HepG2 (cell line): Measurements from ENCODE around the gene PSMB8. TPM values are rescaled to one million over a fixed set of nuclear protein-coding genes. Genes with fewer than 3 reads are reported as not detected.

Source experiments
- ATF4 ChIP-seq, 2 experiments: fragments of 450-650 bp in 1 of 2; sonication (generic) in 1 of 2; formaldehyde crosslinking; IDR thresholded peaks; 2 replicates each; pipeline versions ENCODE4 v1.5.0 to v1.8.0; 2020 to 2022; ENCODE audit warnings: mild to moderate bottlenecking in 1 of 2, missing genetic modification reagents in 1 of 2
- CTCF ChIP-seq: sonication (generic); formaldehyde crosslinking; IDR thresholded peaks from 2 replicates; pipeline ENCODE4 v1.5.0; 2020; ENCODE audit warnings: mild to moderate bottlenecking, missing genetic modification reagents, moderate library complexity
- DDIT3 ChIP-seq: sonication (generic); formaldehyde crosslinking; IDR thresholded peaks from 2 replicates; pipeline ENCODE4 v1.4.0; 2020; ENCODE audit warnings: mild to moderate bottlenecking, missing genetic modification reagents
- EHMT2 ChIP-seq: fragments of 200-600 bp; sonication (generic); IDR thresholded peaks from 2 replicates; pipeline ENCODE4 v1.7.0; 2017; ENCODE audit warnings: antibody characterized with exemption, low read depth, low read length, borderline replicate concordance
- ELF4 ChIP-seq: sonication (generic); formaldehyde crosslinking; IDR thresholded peaks from 2 replicates; pipeline ENCODE4 v1.5.0; 2020; ENCODE audit warnings: missing genetic modification reagents, mild to moderate bottlenecking, moderate library complexity, borderline replicate concordance
- GABPB1 ChIP-seq: IDR thresholded peaks from 2 replicates; pipeline ENCODE4 v1.6.1; 2016; ENCODE audit warnings: mild to moderate bottlenecking, missing genetic modification reagents, moderate library complexity, missing compliant biosample characterization
- IRF9 ChIP-seq: sonication (generic); formaldehyde crosslinking; IDR thresholded peaks from 2 replicates; pipeline ENCODE4 v1.8.0; 2022; ENCODE audit warnings: missing genetic modification reagents, mild to moderate bottlenecking, borderline replicate concordance
- KLF12 ChIP-seq: sonication (generic); formaldehyde crosslinking; IDR thresholded peaks from 2 replicates; pipeline ENCODE4 v1.4.0; 2020; ENCODE audit warnings: missing genetic modification reagents, borderline replicate concordance
- MTF2 ChIP-seq: sonication (generic); formaldehyde crosslinking; IDR thresholded peaks from 2 replicates; pipeline ENCODE4 v1.5.0; 2020; ENCODE audit warnings: missing genetic modification reagents, borderline replicate concordance
- RXRB ChIP-seq: IDR thresholded peaks from 2 replicates; pipeline ENCODE4 v1.6.1; 2016; ENCODE audit warnings: borderline replicate concordance, missing genetic modification reagents, missing compliant biosample characterization
- SIX1 ChIP-seq: sonication (generic); formaldehyde crosslinking; IDR thresholded peaks from 2 replicates; pipeline ENCODE4 v1.4.0; 2020; ENCODE audit warnings: missing genetic modification reagents, borderline replicate concordance
- SNAPC2 ChIP-seq: sonication (generic); formaldehyde crosslinking; IDR thresholded peaks from 2 replicates; pipeline ENCODE4 v1.8.1; 2022; ENCODE audit warnings: mild to moderate bottlenecking, missing genetic modification reagents
- SOX5 ChIP-seq: IDR thresholded peaks from 2 replicates; pipeline ENCODE4 v1.6.1; 2016; ENCODE audit warnings: borderline replicate concordance
- SP2 ChIP-seq: sonication (generic); formaldehyde crosslinking; IDR thresholded peaks from 2 replicates; pipeline ENCODE4 v1.5.1; 2020; ENCODE audit warnings: mild to moderate bottlenecking, missing genetic modification reagents
- TMF1 ChIP-seq: sonication (generic); formaldehyde crosslinking; IDR thresholded peaks from 2 replicates; pipeline ENCODE4 v1.8.1; 2022; ENCODE audit warnings: low read depth, missing genetic modification reagents
- ZNF160 ChIP-seq: sonication (generic); formaldehyde crosslinking; IDR thresholded peaks from 2 replicates; pipeline ENCODE4 v1.8.0; 2022; ENCODE audit warnings: mild to moderate bottlenecking, inconsistent platforms, missing genetic modification reagents
- ZNF44 ChIP-seq: sonication (generic); formaldehyde crosslinking; IDR thresholded peaks from 2 replicates; pipeline ENCODE4 v1.5.1; 2020; ENCODE audit warnings: mild to moderate bottlenecking, missing genetic modification reagents
- ZNF564 ChIP-seq: sonication (generic); formaldehyde crosslinking; IDR thresholded peaks from 2 replicates; pipeline ENCODE4 v1.8.1; 2023; ENCODE audit warnings: mild to moderate bottlenecking, missing genetic modification reagents
- ZNF574 ChIP-seq: sonication (generic); formaldehyde crosslinking; IDR thresholded peaks from 2 replicates; pipeline ENCODE4 v1.4.0; 2020; ENCODE audit warnings: missing genetic modification reagents
- ZNF629 ChIP-seq: sonication (generic); formaldehyde crosslinking; conservative IDR thresholded peaks from 2 replicates; pipeline ENCODE4 v1.5.0; 2020; ENCODE audit warnings: missing genetic modification reagents
- ZNF768 ChIP-seq: sonication (generic); formaldehyde crosslinking; IDR thresholded peaks from 2 replicates; pipeline ENCODE4 v1.4.0; 2020; ENCODE audit warnings: missing genetic modification reagents
- ZNF790 ChIP-seq: sonication (generic); formaldehyde crosslinking; IDR thresholded peaks from 2 replicates; pipeline ENCODE4 v1.8.0; 2022; ENCODE audit warnings: missing genetic modification reagents, mild to moderate bottlenecking, borderline replicate concordance
- ZNF792 ChIP-seq: IDR thresholded peaks from 2 replicates; pipeline ENCODE4 v1.6.1; 2016
- polyA plus RNA-seq, 8 experiments: library from polyadenylated mRNA; depleted of rRNA in 3 of 8; stranded (reverse) in 7 of 8; unstranded in 1 of 8; fragments of >200 nt; fragmentation: Illumina TruSeq in 4 of 8; extraction: Trizol in 4 of 8; gene quantifications; 2 replicates each; pipeline versions ENCODE4 v1.2.1 to v1.2.3, GENCODE V29; 2011 to 2016; ENCODE audit warnings: low read depth in 4 of 8, missing spikeins in 1 of 8, mixed read lengths in 1 of 8; ENCODE audit not compliant: insufficient read depth in 1 of 8
- total RNA-seq, 5 experiments: library from RNA; depleted of rRNA; stranded (reverse); fragments of >200 nt; fragmentation: Illumina TruSeq; extraction: Trizol; gene quantifications; 2 replicates each; pipeline ENCODE4 v1.2.3, GENCODE V29; 2016; ENCODE audit warnings: low read depth in 1 of 5

Gene PSMB8
- total and polyA plus RNA-seq, 2 of the 13 experiments (the other 11 are each of a cell fraction or from before 2014, with no cell fraction given) = 30.7 to 64.7 TPM

GRCh38 chr6:32852018-32852843 lies 8.4 kb upstream of the PSMB8 start (continued):
- no peak for TF ChIP-seq RXRB (CRISPR knock-in tag)
- TF ChIP-seq SP2 (CRISPR knock-in tag) = 0 out of 2 replicates have a peak, but pooled peaks have one; percentile 1
- no peak for TF ChIP-seq TMF1 (CRISPR knock-in tag)
- TF ChIP-seq GABPB1 (CRISPR knock-in tag) = peak; percentile 28; the same call in 1 of the 2 replicates
- TF ChIP-seq ZNF792 (CRISPR knock-in tag) = no peak
- TF ChIP-seq ELF4 (CRISPR knock-in tag) = no peak
- no peak for TF ChIP-seq SIX1
- no peak for TF ChIP-seq DDIT3
- no peak for TF ChIP-seq SNAPC2 (CRISPR knock-in tag)
- TF ChIP-seq EHMT2 = no peak
- no peak for TF ChIP-seq ZNF564 (CRISPR knock-in tag)
- TF ChIP-seq IRF9 = no peak
- TF ChIP-seq KLF12 = no peak
- no peak for TF ChIP-seq ZNF160 (CRISPR knock-in tag)
- TF ChIP-seq ZNF790 = no peak
- no peak for TF ChIP-seq ATF4 (CRISPR knock-in tag; IDR thresholded peaks at IDR 0.05)
- TF ChIP-seq ZNF44 (CRISPR knock-in tag) = 0 out of 2 replicates have a peak, but pooled peaks have one; percentile 7
- no peak for TF ChIP-seq SOX5 (CRISPR knock-in tag)
- TF ChIP-seq ZNF768 (CRISPR knock-in tag) = no peak
- TF ChIP-seq ZNF629 (CRISPR knock-in tag) = no peak
- no peak for TF ChIP-seq MTF2 (CRISPR knock-in tag)
- no peak for TF ChIP-seq CTCF (CRISPR knock-in tag)
- no peak; the same call in 1 of the 2 replicates for TF ChIP-seq ZNF574
